ENCODE data around the gene SOX3.

Gene SOX3

GRCh38 chrX:140492066-140492994 is 12.5 kb downstream of the SOX3 start:
- no peak for DNase-seq
- in situ Hi-C loops (cut with HindIII; ENCODE audit: low pct_ligation_motif_present, low sequenced_read_pairs), result no loop called here
- Histone ChIP-seq H3K27ac (no peak overlapping the region), H3K27me3 (replicated peaks) (no peaks in the 10 kb centered on the region), H3K4me3 (ENCODE audit: low read depth, low read length) (no peak overlapping the region), H3K36me3 (replicated peaks) (no peaks in the 10 kb centered on the region)
- TF ChIP-seq, protein P1, sequence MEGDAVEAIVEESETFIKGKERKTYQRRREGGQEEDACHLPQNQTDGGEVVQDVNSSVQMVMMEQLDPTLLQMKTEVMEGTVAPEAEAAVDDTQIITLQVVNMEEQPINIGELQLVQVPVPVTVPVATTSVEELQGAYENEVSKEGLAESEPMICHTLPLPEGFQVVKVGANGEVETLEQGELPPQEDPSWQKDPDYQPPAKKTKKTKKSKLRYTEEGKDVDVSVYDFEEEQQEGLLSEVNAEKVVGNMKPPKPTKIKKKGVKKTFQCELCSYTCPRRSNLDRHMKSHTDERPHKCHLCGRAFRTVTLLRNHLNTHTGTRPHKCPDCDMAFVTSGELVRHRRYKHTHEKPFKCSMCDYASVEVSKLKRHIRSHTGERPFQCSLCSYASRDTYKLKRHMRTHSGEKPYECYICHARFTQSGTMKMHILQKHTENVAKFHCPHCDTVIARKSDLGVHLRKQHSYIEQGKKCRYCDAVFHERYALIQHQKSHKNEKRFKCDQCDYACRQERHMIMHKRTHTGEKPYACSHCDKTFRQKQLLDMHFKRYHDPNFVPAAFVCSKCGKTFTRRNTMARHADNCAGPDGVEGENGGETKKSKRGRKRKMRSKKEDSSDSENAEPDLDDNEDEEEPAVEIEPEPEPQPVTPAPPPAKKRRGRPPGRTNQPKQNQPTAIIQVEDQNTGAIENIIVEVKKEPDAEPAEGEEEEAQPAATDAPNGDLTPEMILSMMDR (IDR thresholded peaks at IDR 0.05; ENCODE audit: low read depth, low read length, missing control alignments), result no peak

DNA sequence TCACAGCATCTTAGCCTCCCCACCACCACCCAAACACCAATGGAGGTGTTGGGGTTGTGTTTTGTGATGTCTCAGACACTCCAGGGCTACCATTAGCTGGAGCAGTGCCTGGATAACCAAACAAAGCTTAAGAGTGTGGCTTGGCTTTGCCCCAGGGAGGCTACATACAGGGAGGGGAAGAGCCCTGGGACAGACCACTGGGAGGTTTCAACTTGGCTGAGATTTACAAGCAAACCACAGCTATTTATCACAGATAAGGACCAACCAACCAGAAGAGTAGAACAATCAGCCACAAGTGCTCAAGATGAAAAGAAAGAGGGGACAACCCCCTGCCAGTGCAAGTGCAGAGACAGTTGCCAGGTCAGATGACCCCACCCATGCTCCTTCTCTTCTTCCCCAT is 24.1 kb downstream of the SOX3 start:
- Histone ChIP-seq H3K4me3 (ENCODE audit: low read depth, low read length) (no peak overlapping the region), H3K27ac (no peak overlapping the region), H3K27me3 (replicated peaks) (no peaks in the 10 kb centered on the region), H3K36me3 (replicated peaks) (no peaks in the 10 kb centered on the region)
- peak; percentile 3 for DNase-seq
- TF ChIP-seq, protein P1 (IDR thresholded peaks at IDR 0.05; ENCODE audit: low read depth, low read length, missing control alignments), result no peak
- in situ Hi-C loops (cut with HindIII; ENCODE audit: low pct_ligation_motif_present, low sequenced_read_pairs), result no loop called here

DNA sequence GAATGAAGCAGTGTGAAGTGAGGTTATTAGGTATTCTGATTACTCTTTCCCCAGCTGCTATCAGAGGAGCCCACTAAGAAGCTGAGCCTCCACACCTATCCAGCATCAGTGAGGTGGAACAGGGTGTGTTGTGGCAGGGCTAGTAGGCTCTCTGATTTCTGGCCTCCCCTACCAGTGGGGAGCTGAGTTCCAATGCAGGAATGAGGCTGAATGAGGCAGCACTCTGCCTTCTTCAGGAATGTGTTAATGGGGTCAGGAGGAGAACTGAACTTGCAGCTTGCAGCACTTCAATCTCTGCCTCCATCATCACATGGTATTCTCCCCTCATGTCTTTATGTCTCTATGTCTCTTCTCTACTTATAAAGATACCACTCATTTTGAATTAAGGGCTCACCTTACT is 26.9 kb downstream of the SOX3 start:
- no peak for DNase-seq
- no peaks in the 10 kb centered on the region for H3K27me3 ChIP-seq (replicated peaks)
- no peak overlapping the region for H3K27ac ChIP-seq
- in situ Hi-C loops (cut with HindIII; ENCODE audit: low pct_ligation_motif_present, low sequenced_read_pairs), result no loop called here
- H3K36me3 ChIP-seq (replicated peaks), result no peaks in the 10 kb centered on the region
- TF ChIP-seq, protein P1 (IDR thresholded peaks at IDR 0.05; ENCODE audit: low read depth, low read length, missing control alignments), result no peak
- no peak overlapping the region for H3K4me3 ChIP-seq (ENCODE audit: low read depth, low read length)

- no peak overlapping the region for H3K27ac ChIP-seq
- no peaks in the 10 kb centered on the region for H3K27me3 ChIP-seq (replicated peaks)
- no peaks in the 10 kb centered on the region for H3K36me3 ChIP-seq (replicated peaks)
- in situ Hi-C loops (cut with HindIII; ENCODE audit: low pct_ligation_motif_present, low sequenced_read_pairs), result no loop called here
- no peak for DNase-seq
- no peak overlapping the region for H3K4me3 ChIP-seq (ENCODE audit: low read depth, low read length)
- TF ChIP-seq, protein P1 (IDR thresholded peaks at IDR 0.05; ENCODE audit: low read depth, low read length, missing control alignments), result no peak
These were observed 29.8 kb downstream of the SOX3 start for GRCh38 chrX:140475025-140475424.

DNA sequence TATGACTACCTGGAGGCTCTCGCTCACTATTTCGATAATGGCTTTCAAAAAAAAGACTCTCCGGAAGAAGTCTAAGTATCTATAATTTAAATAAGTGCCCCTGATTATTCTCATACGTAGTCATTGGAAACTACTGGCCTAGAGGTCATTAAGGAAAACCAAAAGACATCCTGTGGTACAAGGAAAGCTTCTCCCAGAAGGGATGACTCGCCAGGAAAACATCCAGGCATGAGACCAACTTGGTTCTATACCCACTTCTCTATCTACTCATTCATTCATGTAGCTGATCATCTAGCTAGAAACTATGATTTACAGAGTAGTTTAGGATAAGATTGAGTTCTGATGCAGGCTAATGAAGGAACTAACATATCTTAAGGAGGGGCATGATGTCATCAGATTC is 37.7 kb downstream of the SOX3 start:
- in situ Hi-C loops (cut with HindIII; ENCODE audit: low pct_ligation_motif_present, low sequenced_read_pairs), result no loop called here
- H3K27me3 ChIP-seq (replicated peaks), result no peaks in the 10 kb centered on the region
- no peaks in the 10 kb centered on the region for H3K36me3 ChIP-seq (replicated peaks)
- no peak overlapping the region for H3K4me3 ChIP-seq (ENCODE audit: low read depth, low read length)
- no peak overlapping the region for H3K27ac ChIP-seq
- TF ChIP-seq, protein P1 (IDR thresholded peaks at IDR 0.05; ENCODE audit: low read depth, low read length, missing control alignments), result no peak
- DNase-seq, result no peak
